Hepatocyte (in vitro differentiated cells): Measurements from ENCODE around the gene UBL3. TPM values are rescaled to one million over a fixed set of nuclear protein-coding genes. Genes with fewer than 3 reads are reported as not detected.

Source experiments
- DNase-seq: peaks from one replicate; pipeline ENCODE4 v3.0.0-alpha.2; 2016; ENCODE audit warnings: low spot score
- H2AFZ ChIP-seq: fragments of 200-600 bp; sonication (generic); 2 replicates; pipeline ENCODE4 v1.6.0; 2016; ENCODE audit warnings: antibody characterized with exemption, mild to moderate bottlenecking
- H3K27ac ChIP-seq: fragments of 200-600 bp; sonication (generic); 2 replicates; pipeline ENCODE4 v1.5.1; 2016; ENCODE audit warnings: mild to moderate bottlenecking
- H3K27me3 ChIP-seq: fragments of 200-600 bp; sonication (generic); 2 replicates; pipeline ENCODE4 v1.6.1; 2016
- H3K36me3 ChIP-seq: fragments of 200-600 bp; sonication (generic); replicated peaks from 2 replicates; pipeline ENCODE4 v1.5.1; 2016; ENCODE audit warnings: low read depth; ENCODE audit not compliant: insufficient read depth
- H3K4me1 ChIP-seq: fragments of 200-600 bp; sonication (generic); 2 replicates; pipeline ENCODE4 v1.5.1; 2016; ENCODE audit warnings: mild to moderate bottlenecking, moderate library complexity; ENCODE audit not compliant: insufficient read depth
- H3K4me2 ChIP-seq: fragments of 200-600 bp; sonication (generic); 2 replicates; pipeline ENCODE4 v1.6.0; 2016
- H3K4me3 ChIP-seq: fragments of 200-600 bp; sonication (generic); 2 replicates; pipeline ENCODE4 v1.5.1; 2016; ENCODE audit warnings: mild to moderate bottlenecking
- H3K79me2 ChIP-seq: fragments of 200-600 bp; sonication (generic); 2 replicates; pipeline ENCODE4 v1.6.0; 2017; ENCODE audit warnings: mild to moderate bottlenecking
- H3K9me2 ChIP-seq: fragments of 200-600 bp; sonication (generic); replicated peaks from 2 replicates; pipeline ENCODE4 v1.6.0; 2017; ENCODE audit warnings: mild to moderate bottlenecking; ENCODE audit not compliant: insufficient read depth
- H3K9me3 ChIP-seq: fragments of 200-600 bp; sonication (generic); 2 replicates; pipeline ENCODE4 v1.5.1; 2016; ENCODE audit warnings: low read depth, mild to moderate bottlenecking
- H4K20me1 ChIP-seq: fragments of 200-600 bp; sonication (generic); 2 replicates; pipeline ENCODE4 v1.6.0; 2016; ENCODE audit warnings: mild to moderate bottlenecking; ENCODE audit not compliant: insufficient read depth, poor library complexity, severe bottlenecking
- EZH2 ChIP-seq: fragments of 200-600 bp; sonication (generic); IDR thresholded peaks from 2 replicates; pipeline ENCODE4 v1.6.1; 2016; ENCODE audit warnings: antibody characterized with exemption, mild to moderate bottlenecking, borderline replicate concordance
- EZH2phosphoT487 ChIP-seq: fragments of 200-600 bp; sonication (generic); IDR thresholded peaks from one replicate; pipeline ENCODE4 v1.6.1; 2018; ENCODE audit warnings: antibody characterized with exemption, mild to moderate bottlenecking, low read depth, moderate library complexity; ENCODE audit not compliant: unreplicated experiment, severe bottlenecking
- WGBS: methylation state at CpG from one replicate; pipeline ENCODE4 v1.1.6; 2016; ENCODE audit warnings: low lambda C conversion rate; ENCODE audit errors: missing lambda C conversion rate; 5-methylcytosine and 5-hydroxymethylcytosine counted together
- polyA plus RNA-seq: library from polyadenylated mRNA; unstranded; fragments of >200 nt; fragmentation: Nextera tagmentation; extraction: Ambion mirVana; gene quantifications from 2 replicates; pipeline ENCODE4 v1.2.1, GENCODE V29; 2016
- total RNA-seq: library from RNA; depleted of rRNA; stranded (reverse); fragments of >200 nt; gene quantifications from 2 replicates; pipeline ENCODE4 v1.2.3, GENCODE V29; 2014
- TF ChIP-seq, protein P1 (sequence below): fragments of 200-600 bp; sonication (generic); IDR thresholded peaks from 2 replicates; pipeline ENCODE4 v1.5.1; 2016; ENCODE audit warnings: antibody characterized with exemption, mild to moderate bottlenecking; ENCODE audit not compliant: poor library complexity

The UBL3 gene
- total and polyA plus RNA-seq, 2 experiments from 2014 or later, result 27.7 to 58.6 TPM

DNA sequence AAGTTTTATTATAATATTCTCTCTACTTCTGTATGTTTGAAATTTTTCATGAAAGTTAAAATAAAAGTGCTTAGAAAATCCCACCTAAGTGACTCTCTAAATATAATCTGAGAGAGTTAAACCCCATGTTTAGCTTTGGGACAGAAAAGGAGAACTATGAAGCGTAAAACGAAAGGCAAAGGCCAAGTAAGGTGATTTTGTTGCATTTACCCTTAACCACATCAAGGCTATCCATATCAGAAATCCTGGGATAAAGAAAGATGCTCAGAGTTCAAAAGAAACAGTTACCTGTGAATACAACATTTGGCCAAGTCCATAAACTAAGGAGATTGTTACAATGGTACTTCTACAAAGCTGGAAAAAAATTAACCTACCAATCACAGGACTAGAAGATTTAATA, 31.3 kb downstream of the UBL3 start:
- Histone ChIP-seq H3K27ac (no peak overlapping the region), H3K27me3 (no peaks in the 10 kb centered on the region), H3K9me3 (no peaks in the 10 kb centered on the region), H3K4me1 (peaks cover 11% of the 10 kb centered on the region), H3K9me2 (no peaks in the 10 kb centered on the region), H4K20me1 (peaks cover 38% of the 10 kb centered on the region), H2AFZ (no peak overlapping the region), H3K4me3 (no peak overlapping the region), H3K36me3 (no peaks in the 10 kb centered on the region), H3K4me2 (no peak overlapping the region), H3K79me2 (peaks cover 84% of the 10 kb centered on the region)
- TF ChIP-seq, protein P1, sequence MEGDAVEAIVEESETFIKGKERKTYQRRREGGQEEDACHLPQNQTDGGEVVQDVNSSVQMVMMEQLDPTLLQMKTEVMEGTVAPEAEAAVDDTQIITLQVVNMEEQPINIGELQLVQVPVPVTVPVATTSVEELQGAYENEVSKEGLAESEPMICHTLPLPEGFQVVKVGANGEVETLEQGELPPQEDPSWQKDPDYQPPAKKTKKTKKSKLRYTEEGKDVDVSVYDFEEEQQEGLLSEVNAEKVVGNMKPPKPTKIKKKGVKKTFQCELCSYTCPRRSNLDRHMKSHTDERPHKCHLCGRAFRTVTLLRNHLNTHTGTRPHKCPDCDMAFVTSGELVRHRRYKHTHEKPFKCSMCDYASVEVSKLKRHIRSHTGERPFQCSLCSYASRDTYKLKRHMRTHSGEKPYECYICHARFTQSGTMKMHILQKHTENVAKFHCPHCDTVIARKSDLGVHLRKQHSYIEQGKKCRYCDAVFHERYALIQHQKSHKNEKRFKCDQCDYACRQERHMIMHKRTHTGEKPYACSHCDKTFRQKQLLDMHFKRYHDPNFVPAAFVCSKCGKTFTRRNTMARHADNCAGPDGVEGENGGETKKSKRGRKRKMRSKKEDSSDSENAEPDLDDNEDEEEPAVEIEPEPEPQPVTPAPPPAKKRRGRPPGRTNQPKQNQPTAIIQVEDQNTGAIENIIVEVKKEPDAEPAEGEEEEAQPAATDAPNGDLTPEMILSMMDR, result no peak
- no peak for TF ChIP-seq EZH2
- TF ChIP-seq EZH2phosphoT487, result no peak
- 90% methylated on average over 2 of the region's 2 CpGs for WGBS
- no peak for DNase-seq

DNA sequence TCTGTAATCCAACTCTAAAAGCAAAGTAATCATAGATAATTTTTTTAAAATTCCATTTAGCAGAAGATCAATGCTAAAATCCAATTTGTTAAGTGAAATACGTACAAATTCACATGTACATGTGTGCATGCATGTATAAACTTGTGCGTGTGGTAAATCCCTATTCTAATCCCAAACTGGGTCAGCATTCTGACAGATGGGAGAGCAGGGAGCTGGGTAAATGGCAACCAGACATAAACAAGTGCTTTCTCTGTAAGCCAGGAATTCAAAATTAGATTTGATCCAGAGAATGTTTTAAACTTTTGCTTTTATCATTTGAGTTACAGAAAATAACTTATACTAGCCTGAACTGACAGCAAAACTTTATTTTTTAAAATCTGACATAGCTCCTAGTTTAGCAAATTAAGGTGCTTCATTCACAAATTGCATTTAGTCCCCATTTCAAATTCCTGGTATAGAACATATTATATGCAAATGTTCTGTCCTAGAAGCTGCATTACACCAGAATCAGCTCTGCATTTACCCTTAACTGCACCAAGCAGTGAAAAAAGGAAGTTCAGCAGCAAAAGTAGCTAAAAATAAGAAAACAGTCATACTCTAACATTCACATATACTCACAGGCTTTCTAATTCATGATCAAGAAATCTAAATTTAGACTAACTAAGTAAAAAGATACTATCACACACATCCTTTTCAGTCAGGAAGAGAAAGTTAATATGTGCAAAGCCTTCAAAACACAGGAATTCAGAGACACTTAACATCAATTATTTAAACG, 32.6 kb downstream of the UBL3 start:
- Histone ChIP-seq H3K4me2 (no peak overlapping the region), H4K20me1 (peaks cover 38% of the 10 kb centered on the region), H3K9me3 (no peaks in the 10 kb centered on the region), H3K4me3 (no peak overlapping the region), H3K9me2 (no peaks in the 10 kb centered on the region), H2AFZ (no peak overlapping the region), H3K27me3 (no peaks in the 10 kb centered on the region), H3K79me2 (peaks cover 91% of the 10 kb centered on the region), H3K4me1 (peaks cover 11% of the 10 kb centered on the region), H3K36me3 (no peaks in the 10 kb centered on the region), H3K27ac (no peak overlapping the region)
- TF ChIP-seq EZH2 (no peak), EZH2phosphoT487 (no peak)
- TF ChIP-seq, protein P1, result no peak
- no peak for DNase-seq
- 62% methylated on average over 3 of the region's 3 CpGs for WGBS

DNA sequence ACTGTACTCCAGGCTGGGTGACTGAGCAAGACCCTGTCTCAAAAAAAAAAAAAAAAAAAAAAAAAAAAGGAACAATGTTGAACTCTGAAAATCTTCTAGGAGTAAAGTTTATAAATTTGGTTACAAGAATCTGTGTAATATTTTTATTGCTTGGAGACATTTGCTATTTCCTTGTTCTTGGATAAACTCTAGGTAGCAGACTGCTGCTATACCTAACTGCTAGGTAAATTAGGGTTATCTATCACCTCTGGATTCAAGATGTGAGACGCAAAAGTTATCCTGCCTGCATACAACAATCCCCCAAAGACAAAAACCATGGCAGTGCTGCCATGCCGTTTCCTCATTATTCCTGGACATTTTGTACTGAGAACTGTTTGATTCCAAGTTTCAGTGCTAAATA, 33.7 kb downstream of the UBL3 start:
- no peaks in the 10 kb centered on the region for H3K9me3 ChIP-seq
- no peaks in the 10 kb centered on the region for H3K27me3 ChIP-seq
- H3K79me2 ChIP-seq, result peaks cover 92% of the 10 kb centered on the region
- no peak overlapping the region for H2AFZ ChIP-seq
- H3K4me1 ChIP-seq, result peaks cover 11% of the 10 kb centered on the region
- TF ChIP-seq, protein P1, result no peak
- TF ChIP-seq EZH2, result no peak
- TF ChIP-seq EZH2phosphoT487, result no peak
- H3K4me2 ChIP-seq, result no peak overlapping the region
- no peaks in the 10 kb centered on the region for H3K9me2 ChIP-seq
- H3K36me3 ChIP-seq, result no peaks in the 10 kb centered on the region
- peaks cover 32% of the 10 kb centered on the region for H4K20me1 ChIP-seq
- 86% methylated on average over 2 of the region's 2 CpGs for WGBS
- no peak for DNase-seq
- H3K27ac ChIP-seq, result no peak overlapping the region
- H3K4me3 ChIP-seq, result no peak overlapping the region
